Mononuclear cell (primary cell): ENCODE results near the gene SVIL. TPM values are rescaled to one million over a fixed set of nuclear protein-coding genes. Genes with fewer than 3 reads are reported as not detected.
"Not testable (repeated sequence)": the region's sequence is repeated elsewhere in the genome, so short reads cannot be mapped to it uniquely, and the experiment has no call there.

Source experiments
- H3K27me3 ChIP-seq: 2 replicates; pipeline ENCODE4 v1.6.0; 2011; ENCODE audit warnings: low read length, control low read depth; ENCODE audit not compliant: insufficient read depth
- H3K4me1 ChIP-seq: 2 replicates; pipeline ENCODE4 v1.5.1; 2011; ENCODE audit warnings: mild to moderate bottlenecking, low read length, control low read depth; ENCODE audit not compliant: insufficient read depth
- H3K4me3 ChIP-seq: 2 replicates; pipeline ENCODE4 v1.5.1; 2011; ENCODE audit warnings: mild to moderate bottlenecking, low read length, moderate library complexity
- H3K9me3 ChIP-seq: 2 replicates; pipeline ENCODE4 v1.5.1; 2011; ENCODE audit warnings: low read depth, mild to moderate bottlenecking, control low read depth, low read length
- total RNA-seq: library from RNA; depleted of rRNA; stranded (reverse); fragments of >200 nt; gene quantifications from one replicate; pipeline ENCODE4 v1.2.3, GENCODE V29; 2012

Gene SVIL
- total RNA-seq, 1 donor, result 39.5 TPM

- not testable (repeated sequence) for H3K9me3 ChIP-seq, H3K4me3 ChIP-seq, H3K27me3 ChIP-seq, H3K4me1 ChIP-seq
Observed at GRCh38 chr10:29464671-29465171, 170.1 kb downstream of the SVIL start.

GRCh38 chr10:29461042-29461441 is 173.7 kb downstream of the SVIL start:
- Histone ChIP-seq H3K4me1 (no peaks in the 10 kb centered on the region), H3K27me3 (no peaks in the 10 kb centered on the region), H3K9me3 (no peaks in the 10 kb centered on the region), H3K4me3 (no peak overlapping the region)

GRCh38 chr10:29458190-29458589 is 176.6 kb downstream of the SVIL start:
- H3K4me1 ChIP-seq, H3K9me3 ChIP-seq, H3K27me3 ChIP-seq, H3K4me3 ChIP-seq: not testable (repeated sequence)

GRCh38 chr10:29455095-29455494 is 179.7 kb downstream of the SVIL start:
- H3K4me1 ChIP-seq, result no peaks in the 10 kb centered on the region
- H3K9me3 ChIP-seq, result no peaks in the 10 kb centered on the region
- no peak overlapping the region for H3K4me3 ChIP-seq
- H3K27me3 ChIP-seq, result no peaks in the 10 kb centered on the region

GRCh38 chr10:29454250-29454649 is 180.5 kb downstream of the SVIL start:
- Histone ChIP-seq H3K9me3 (no peaks in the 10 kb centered on the region), H3K4me3 (no peak overlapping the region), H3K4me1 (no peaks in the 10 kb centered on the region), H3K27me3 (no peaks in the 10 kb centered on the region)

GRCh38 chr10:29452546-29452945 is 182.2 kb downstream of the SVIL start:
- no peaks in the 10 kb centered on the region for H3K9me3 ChIP-seq
- H3K4me3 ChIP-seq, result no peak overlapping the region
- H3K4me1 ChIP-seq, result no peaks in the 10 kb centered on the region
- no peaks in the 10 kb centered on the region for H3K27me3 ChIP-seq

- Histone ChIP-seq H3K9me3 (no peaks in the 10 kb centered on the region), H3K4me1 (no peaks in the 10 kb centered on the region), H3K27me3 (no peaks in the 10 kb centered on the region), H3K4me3 (no peak overlapping the region)
Observed at GRCh38 chr10:29451946-29452345, 182.8 kb downstream of the SVIL start.

- H3K4me1 ChIP-seq, result peaks cover 5% of the 10 kb centered on the region
- no peak overlapping the region for H3K4me3 ChIP-seq
- no peaks in the 10 kb centered on the region for H3K9me3 ChIP-seq
- no peaks in the 10 kb centered on the region for H3K27me3 ChIP-seq
Observed at GRCh38 chr10:29450405-29450804, 184.4 kb downstream of the SVIL start.

- H3K9me3 ChIP-seq, H3K4me3 ChIP-seq, H3K4me1 ChIP-seq, H3K27me3 ChIP-seq: not testable (repeated sequence)
Observed at GRCh38 chr10:29448756-29449592, 185.8 kb downstream of the SVIL start.

GRCh38 chr10:29448125-29448524 is 186.6 kb downstream of the SVIL start:
- H3K4me3 ChIP-seq, result no peak overlapping the region
- no peaks in the 10 kb centered on the region for H3K9me3 ChIP-seq
- peaks cover 5% of the 10 kb centered on the region for H3K4me1 ChIP-seq
- H3K27me3 ChIP-seq, result no peaks in the 10 kb centered on the region

- H3K4me3 ChIP-seq, result no peak overlapping the region
- H3K9me3 ChIP-seq, result no peaks in the 10 kb centered on the region
- H3K4me1 ChIP-seq, result peaks cover 5% of the 10 kb centered on the region
- H3K27me3 ChIP-seq, result no peaks in the 10 kb centered on the region
Observed at GRCh38 chr10:29446327-29446726, 188.4 kb downstream of the SVIL start.

- Histone ChIP-seq H3K4me3 (no peak overlapping the region), H3K4me1 (peaks cover 5% of the 10 kb centered on the region), H3K27me3 (no peaks in the 10 kb centered on the region)
Observed at GRCh38 chr10:29443745-29444523, 190.8 kb downstream of the SVIL start.

GRCh38 chr10:29440981-29441380 is 193.8 kb downstream of the SVIL start:
- Histone ChIP-seq H3K4me3 (no peak overlapping the region), H3K27me3 (no peaks in the 10 kb centered on the region), H3K9me3 (no peaks in the 10 kb centered on the region), H3K4me1 (peaks cover 1% of the 10 kb centered on the region)

More at GRCh38 chr10:29443745-29444523, 190.8 kb downstream of the SVIL start:
- no peaks in the 10 kb centered on the region for H3K9me3 ChIP-seq

- H3K27me3 ChIP-seq, H3K4me1 ChIP-seq, H3K9me3 ChIP-seq, H3K4me3 ChIP-seq: not testable (repeated sequence)
Observed at GRCh38 chr10:29439005-29439404, 195.8 kb downstream of the SVIL start.

GRCh38 chr10:29438271-29438670 is 196.5 kb downstream of the SVIL start:
- no peaks in the 10 kb centered on the region for H3K4me1 ChIP-seq
- H3K4me3 ChIP-seq, result no peak overlapping the region
- no peaks in the 10 kb centered on the region for H3K9me3 ChIP-seq
- no peaks in the 10 kb centered on the region for H3K27me3 ChIP-seq
